GM18907 (cell line): ENCODE measurements around the gene POU6F1.

Experiments
- ATAC-seq: cut with Tn5 transposase; IDR thresholded peaks from one replicate; pipeline ENCODE4 v1.9.1; 2021; ENCODE audit warnings: mild to moderate bottlenecking, moderate library complexity; ENCODE audit not compliant: unreplicated experiment

Gene POU6F1

DNA sequence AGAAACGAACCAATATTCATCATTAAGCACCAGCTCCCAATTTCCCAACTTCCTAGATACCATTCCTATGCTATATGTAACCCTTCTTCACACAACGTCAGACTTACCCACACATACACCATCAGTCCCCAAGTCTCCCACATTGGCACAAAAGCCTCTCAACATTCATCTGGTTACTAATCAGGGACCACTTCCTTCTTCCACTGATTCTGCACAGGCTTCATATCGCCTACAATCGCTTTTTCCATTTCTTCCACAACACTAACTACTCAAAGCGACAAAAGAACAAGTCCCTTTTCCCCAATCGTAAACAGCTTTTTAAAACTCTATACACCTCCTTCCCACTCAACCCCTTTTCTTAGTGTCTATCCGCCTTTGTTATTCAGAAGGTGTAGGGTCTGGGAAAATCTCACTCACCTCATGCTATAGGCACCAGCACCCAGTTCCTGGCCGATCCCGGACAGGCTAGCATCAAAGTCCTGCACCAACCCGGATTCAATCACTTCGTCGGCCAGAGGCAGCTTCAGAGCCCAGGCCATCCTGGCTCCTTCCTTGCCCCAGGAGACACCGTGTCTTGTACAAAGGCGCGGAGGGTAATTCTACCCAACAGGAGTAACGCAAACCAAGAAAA is 45.9 kb downstream of the POU6F1 start:
- peak; percentile 23 for ATAC-seq

DNA sequence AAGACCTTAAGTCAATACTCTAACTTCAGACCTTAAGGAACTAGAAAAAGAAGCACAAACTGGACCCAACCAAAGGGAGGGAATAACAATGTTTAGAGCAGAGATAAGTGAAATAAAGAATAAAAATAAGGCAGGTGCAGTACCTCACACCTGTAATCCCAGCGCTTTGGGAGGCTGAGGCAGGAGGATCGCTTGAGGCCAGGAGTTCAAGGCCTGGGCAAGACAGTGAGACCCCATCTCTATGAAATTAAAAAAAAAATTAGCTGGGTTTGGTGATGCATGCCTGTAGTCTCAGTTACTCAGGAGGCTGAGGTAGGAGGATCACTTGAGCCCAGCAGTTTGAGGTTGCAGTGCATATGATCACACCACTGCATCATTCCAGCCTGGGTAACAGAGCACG is 54.1 kb downstream of the POU6F1 start:
- ATAC-seq, result no peak

DNA sequence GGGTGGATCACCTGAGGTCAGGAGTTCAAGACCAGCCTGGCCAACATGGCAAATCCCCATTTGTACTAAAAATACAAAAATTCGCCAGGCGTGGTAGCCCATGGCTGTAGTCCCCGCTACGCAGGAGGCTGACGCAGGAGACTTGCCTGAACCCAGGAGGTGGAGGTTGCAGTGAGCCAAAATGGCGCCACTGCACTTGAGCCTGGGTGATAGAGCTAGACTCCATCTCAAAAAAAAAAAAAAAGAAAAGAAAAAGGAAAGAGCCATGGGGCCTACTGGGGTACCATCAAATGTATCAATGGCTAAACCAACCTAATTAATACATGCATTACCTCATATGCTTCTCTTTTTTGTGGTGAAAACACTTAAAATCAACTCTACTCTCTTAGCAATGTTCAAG is 55.6 kb downstream of the POU6F1 start:
- ATAC-seq, result no peak

DNA sequence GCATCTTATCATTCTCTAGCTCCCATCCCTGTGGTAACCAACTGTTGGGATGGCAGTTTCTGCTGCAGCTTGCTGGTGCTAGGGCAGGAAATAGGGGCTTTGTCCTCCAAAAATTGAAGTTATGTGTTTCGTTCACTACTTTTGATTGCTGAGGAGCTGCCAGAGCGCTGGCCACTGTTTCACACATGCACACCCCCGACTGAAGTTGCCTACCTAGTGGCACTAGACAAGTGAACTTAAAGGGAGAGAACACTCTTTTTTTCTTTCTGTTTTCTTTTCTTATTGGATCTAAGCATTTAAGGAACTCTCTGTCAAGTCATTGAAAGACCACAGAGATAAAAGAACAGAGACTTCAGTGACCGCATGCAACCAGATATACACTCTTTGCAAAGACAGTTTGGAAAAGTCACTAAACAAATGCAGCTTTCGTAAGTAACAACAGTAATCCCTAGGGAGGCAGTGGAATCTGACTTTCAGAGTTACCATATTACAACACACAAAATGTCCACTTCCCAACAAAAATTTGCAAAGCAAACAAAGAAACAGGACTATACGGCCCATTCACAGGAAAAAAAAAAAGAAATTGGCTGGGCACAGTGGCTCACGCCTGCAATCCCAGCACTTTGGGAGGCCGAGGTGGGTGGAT is 56.9 kb downstream of the POU6F1 start:
- no peak for ATAC-seq

DNA sequence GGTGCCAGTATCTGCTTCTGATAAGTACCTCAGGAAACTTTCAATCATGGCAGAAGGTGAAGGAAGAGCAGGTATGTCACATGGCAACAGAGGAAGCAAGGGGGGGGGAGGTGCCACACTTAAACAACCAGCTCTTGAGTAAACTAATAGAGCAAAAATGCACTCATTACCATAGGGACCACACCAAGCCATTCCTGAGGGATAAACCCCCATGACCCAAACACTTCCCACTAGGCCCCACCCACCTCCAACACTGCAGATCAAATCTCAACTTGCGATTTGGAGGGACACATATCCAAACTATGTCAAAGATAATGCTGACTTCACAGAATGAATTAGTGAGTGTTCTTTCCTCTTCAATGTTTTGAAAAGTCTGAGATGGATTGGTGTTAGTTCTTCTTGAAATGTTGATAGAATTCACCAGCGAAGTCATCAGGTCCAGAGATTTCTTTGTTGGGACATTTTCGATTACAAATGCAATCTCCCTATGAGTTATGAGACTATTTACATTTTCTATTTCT is 61.6 kb downstream of the POU6F1 start:
- no peak for ATAC-seq

DNA sequence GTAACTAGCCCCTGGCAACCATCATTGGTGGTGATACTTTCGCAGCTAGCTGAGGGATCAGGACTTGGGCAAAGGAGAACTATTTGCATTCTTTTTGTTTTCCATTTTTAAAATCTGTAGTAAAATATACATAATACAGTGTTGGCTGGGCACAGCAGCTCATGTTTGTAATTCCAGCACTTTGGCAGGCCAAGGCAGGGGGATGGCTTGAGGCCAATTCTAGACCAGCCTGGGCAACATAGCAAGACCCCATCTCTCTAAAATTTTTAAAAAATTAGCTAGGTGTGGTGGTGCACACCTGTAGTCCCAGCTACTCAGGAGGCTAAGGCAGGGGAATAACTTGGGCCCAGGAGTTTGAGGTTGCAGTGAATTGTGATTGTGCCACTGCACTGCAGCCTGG is 64.9 kb downstream of the POU6F1 start:
- no peak for ATAC-seq

DNA sequence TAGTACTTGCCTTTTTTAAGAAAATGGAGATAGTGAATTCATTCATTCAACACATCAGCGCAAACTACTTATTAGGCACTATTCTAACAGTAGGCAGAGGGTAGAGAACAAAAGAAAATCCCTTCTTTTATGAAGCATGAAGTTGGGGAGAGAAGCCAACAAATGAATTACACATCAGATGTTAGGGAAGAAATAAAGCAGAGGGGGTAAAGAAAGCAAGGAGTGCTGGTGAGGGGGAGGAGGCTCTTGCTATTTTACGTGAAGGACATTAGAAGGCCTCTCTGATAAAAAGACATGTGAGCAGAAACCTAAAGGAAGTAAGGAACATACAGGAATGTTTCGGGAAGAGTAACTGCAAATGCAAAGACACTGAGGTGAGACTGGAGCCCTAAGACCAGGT is 67.1 kb downstream of the POU6F1 start:
- no peak for ATAC-seq

DNA sequence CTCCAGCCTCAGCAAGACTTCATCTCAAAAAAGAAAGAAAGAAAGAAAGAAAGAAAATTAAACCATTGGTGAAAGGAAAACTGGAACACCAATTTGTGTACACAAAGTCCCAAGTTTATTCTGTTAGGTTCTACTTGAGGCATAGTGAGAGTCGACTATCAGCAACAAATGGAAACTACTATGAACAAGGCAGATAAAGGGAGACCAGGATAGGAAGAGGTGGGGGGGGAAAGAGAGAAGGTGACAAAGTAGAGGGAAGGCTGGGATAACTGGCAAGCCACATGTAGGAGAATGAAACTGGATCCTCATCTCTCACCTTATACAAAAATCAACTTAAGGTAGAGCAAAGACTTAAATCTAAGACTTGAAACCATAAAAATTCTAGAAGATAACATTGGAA is 70.6 kb downstream of the POU6F1 start:
- no peak for ATAC-seq

DNA sequence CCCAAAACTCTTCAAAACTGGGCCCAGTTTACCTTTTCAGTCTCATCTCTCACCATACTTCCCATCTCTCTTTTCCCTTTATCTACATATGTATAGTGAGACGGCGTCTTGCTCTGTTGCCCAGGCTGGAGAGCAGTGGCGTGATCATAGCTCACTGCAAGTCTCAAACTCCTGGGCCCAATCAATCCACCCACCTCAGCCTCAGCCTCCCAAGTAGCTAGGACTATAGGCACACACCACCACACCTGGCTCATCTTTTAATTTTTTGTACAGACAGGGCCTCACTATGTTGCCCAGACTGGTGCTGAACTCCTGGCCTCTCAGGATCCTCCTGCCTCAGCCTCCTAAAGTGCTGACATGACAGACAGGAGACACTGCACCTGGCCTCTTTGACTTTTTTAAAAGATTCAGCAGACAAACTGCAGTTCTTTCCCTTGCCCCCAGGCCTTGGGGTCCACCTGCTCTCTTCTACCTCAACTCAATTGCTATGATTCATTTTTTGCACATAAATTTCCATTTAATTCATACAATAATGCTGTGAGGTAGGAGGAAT is 78.5 kb downstream of the POU6F1 start:
- ATAC-seq, result no peak
